B cell (primary cell): Measurements from ENCODE around the gene ERC1.

Experiments
- CTCF ChIP-seq: fragments of 200-600 bp; IDR thresholded peaks from one replicate; pipeline ENCODE4 v1.8.0; 2022; ENCODE audit warnings: antibody characterized with exemption, mild to moderate bottlenecking
- EZH2 ChIP-seq: IDR thresholded peaks from 2 replicates; pipeline ENCODE4 v1.6.1; 2012; ENCODE audit warnings: borderline replicate concordance, low read depth, mild to moderate bottlenecking, moderate library complexity, low read length; ENCODE audit not compliant: insufficient read depth, poor library complexity, severe bottlenecking

GRCh38 chr12:943051-943450, 48.0 kb upstream of the ERC1 start:
- no peak for TF ChIP-seq CTCF
- no peak for TF ChIP-seq EZH2
